SIG-M5 (cell line): Measurements from ENCODE around the gene CCDC192.

Experiments
- DNase-seq: peaks from one replicate; lab custom pipeline; 2025; lab: John Stamatoyannopoulos, UW

Gene CCDC192

DNA sequence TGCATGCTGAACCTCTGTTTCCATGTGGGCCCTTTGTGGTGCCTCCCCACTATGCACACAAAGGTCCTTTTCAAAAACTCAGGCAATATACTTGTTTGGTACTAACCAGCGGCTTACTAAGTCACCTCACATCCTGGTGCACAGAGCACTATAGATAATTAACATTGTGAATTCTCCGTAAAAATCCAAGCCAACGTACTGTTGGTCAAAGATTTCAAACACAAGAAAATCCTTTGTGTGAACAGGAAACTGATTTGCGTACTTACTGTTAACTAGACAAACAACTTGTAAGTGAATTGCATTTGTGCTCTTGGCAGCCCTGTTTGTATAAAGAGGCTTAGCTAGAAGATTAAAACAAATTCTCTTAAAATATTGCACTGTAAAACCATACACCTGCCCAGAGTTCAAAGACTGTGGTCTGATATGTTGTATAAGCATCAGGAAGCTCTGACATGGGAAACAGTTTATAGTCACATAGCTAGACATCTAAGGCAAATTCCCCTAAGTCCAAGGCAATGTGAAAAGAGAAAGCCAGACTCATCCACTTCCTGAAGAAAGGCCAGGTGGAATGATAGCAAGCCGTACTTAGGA lies 255.3 kb downstream of the CCDC192 start:
- DNase-seq = no peak

DNA sequence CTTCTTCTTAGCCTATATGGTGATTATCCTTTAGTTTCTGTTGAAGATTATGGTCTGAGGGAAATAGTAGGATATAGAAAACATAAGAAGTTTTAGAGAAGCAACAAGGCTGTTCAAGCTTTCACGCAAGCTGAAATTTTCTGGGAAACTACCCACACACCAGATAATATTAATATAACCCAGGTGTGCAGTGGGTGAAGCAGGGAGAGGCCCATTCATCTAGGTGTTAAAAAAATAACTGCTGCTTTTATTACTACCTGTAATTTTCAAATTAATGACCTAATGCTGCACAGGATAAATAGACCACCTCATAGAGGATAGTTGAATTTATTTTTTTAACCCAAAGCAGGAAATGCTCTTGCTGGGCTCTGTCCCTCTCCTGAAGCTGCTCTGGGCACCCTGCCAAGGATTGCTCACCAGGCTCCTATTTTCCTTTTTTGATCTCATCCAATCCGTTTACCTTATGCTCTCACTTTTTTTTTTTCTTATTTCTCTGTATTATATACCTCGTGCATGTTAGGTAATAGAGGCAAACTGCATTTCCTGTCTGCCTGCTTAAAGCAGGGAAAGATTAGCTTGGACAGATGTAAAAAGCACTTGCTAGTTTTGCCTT lies 256.1 kb downstream of the CCDC192 start:
- DNase-seq = no peak

DNA sequence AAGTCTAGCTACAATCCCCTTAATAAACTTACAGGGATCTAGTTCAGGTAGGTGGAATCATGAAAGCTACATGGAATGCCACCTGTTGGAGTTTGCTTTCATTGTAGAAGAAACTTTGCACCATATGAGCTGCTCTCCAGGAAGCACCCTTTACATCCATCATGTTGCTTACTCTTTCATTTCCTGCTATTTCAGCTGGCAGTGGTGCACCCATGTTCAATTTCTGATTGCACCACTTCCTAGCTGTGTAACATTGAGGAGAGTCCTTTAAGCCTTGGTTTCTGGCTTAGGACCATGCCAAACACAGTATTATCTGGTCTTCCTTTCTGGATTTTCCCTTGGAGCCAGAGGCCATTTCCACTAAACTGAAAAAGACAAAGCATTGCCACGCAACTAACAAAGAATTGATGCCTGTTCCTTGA lies 257.1 kb downstream of the CCDC192 start:
- no peak for DNase-seq

DNA sequence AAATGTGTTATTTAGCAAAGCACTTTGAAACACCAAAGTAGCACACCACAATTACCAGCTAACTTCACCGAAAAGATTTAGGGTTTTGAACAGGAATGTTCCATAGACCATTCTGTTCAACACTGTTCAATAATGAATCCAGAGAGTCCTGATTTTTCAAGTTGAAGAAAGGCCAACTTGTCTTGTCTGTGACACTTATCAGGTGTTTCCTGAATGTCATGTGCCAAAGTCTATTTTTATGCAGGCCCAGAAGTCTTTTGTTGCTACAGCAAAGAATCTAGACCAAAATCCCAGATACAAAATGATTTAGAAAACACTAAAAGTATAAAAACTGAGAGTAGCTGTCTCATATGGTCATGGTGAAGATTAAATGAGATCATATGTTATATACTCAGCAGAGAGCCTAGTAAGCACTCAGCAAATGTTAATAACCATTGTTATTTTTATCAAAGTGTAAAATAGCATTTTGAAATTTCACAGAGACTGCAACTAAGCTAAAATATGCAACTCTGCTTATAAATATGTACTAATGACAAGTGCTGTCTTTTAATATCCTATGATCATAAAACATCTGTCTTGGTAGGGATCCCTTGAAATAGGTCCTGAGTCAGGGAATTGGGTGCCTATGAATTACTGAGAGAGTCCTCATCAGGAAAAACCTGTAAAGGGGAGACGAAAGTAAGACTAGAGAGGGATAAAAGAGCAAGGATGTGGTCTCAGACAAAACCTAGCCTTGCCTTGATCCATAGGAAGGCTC lies 258.0 kb downstream of the CCDC192 start:
- DNase-seq = no peak

DNA sequence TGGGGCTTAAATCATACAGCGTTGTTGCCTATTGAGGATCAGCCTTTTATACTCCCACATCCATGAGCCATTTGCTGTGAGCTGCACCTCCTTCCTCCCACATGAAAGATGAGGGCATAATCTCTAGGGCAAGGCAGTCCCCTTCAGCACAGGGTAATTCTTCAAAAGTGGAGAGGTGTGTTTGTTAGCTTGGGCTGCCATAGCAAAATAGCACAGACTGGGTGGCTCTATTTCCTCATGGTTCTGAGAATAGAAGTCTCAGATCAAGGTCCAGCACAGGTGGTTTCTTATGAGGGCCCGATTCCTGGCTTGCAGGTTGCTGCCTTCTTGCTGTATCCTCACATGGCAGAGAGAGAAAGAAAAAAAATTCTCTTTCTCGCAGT lies 258.6 kb downstream of the CCDC192 start:
- no peak for DNase-seq

DNA sequence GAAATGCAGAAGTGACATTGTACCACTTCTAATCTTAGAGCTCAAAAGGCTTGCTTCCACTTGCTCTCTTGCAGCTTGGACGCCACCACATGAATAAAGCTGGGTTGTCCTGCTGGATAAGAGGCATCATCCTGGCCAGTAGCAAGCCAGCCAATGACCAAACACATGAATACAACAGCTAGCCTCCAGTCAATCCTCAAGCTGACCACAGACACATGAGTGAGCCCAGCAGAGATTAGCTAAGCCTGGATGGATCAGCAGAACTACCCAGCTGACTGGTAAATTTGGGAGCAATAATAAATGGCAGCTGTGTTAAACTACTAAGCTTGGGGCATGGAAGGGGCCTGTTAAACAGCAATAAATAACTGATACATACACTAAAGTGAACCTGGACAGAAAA lies 259.3 kb downstream of the CCDC192 start:
- no peak for DNase-seq

DNA sequence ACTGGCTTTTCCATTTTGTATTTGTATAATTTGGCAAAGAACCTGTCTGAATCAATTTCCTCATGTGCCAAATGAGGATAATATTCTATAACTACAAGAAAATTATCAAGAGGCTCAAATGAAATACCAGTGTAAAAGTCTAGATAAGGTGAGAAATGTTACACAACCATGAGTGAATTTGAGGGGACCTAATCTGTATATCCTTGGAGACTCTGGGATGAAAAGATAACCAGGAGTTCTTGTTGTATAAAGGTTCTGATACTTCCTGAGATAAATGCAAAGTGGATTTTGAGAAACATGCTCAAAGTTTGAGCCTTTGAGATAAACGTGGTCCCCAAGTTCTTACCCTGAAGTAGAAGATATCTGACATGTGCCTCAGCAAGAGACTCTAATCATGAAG lies 260.0 kb downstream of the CCDC192 start:
- DNase-seq = no peak

DNA sequence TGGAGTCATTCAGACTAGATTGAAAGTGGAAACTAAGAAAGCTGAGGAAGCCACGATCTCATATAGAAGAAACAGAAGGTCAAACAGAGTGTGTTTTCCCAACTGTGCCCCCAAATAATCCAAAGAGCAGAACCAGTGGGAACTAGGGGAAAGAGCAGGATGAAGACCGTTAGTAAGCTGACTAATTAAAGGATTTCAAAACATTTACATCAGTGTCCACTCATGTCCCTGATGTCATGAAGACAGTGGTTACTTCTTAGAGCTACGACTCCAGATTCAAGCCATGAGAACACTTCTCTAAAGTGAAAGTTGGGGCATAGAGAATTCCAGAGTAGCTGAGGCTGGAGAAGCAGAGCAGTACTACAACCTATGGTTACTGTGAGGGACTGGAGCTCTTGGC lies 260.7 kb downstream of the CCDC192 start:
- DNase-seq = no peak

DNA sequence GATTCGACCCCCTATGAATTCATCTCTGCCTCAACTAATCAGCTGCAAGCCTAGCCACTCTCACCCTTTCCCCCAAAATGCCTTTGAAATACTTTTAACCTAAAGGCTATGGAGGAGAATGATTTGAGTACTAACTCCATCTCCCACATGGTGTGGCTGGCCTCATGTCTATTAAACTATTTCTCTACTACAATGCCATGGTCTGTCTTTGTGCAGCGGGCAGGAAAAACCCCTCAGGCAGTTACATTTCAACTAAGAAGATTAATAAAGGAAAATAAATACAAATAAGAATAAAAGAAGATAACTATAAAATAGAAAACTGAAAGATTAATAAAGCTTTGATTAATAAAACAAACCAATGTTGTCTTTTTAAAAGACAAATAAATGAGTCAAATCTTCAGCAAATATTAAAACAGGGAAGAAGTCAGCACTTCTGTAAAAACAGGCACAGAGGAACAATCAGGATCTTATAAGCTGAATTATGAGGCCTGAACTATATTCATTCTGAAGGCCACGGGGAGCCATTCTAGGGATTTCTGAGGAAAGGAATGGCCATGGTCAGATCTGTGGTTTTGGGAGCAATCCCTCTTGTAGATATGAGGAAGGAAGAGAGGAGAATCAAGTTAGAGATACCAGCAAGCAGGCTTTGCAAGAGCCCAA lies 264.3 kb downstream of the CCDC192 start:
- no peak for DNase-seq

DNA sequence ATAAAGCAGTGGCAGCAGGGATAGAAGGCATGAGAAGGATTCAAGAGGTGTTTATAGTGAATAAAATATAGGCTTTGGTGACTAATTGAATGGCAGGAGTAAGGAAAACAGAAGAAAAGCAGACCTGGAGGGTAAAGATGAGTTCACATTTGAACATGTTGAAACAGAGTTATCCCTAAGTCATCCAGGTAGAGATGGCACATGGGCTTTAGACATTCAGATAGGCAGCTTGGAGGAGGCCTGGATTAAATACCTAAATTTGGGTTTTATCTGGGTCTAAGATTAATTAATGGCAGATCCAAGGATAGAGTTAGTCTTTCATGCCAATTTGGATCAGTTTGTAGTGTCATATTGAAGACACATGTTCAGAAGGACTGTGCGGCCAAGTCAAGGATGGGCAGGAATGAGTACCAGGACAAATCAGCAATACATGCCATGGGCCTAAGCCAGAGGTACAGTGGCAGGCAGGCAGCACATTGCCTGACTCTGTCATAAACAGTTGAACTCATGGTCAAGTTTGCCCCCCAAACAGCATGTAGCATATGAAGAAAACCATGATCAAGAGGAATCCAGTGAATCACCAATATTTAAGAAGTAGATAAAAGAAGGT lies 264.9 kb downstream of the CCDC192 start:
- no peak for DNase-seq

DNA sequence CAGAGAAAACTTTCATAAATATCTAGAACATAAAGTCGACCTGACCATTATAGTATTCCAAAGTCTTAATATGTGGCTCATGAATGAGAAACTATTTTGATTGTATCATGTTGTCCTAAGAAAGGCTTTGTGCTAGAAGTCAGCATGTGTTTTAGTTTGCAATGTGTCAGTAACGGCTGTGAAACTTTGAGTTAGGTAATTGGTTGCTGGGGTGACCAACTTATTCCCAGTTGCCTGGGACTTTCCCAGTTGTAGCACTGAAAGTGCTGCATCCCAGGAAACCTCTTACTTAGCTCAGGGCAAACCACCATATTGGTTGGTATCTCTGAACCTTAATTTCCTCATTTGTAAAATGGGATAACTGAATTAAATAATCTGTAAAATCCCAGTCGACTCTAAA lies 265.8 kb downstream of the CCDC192 start:
- no peak for DNase-seq

DNA sequence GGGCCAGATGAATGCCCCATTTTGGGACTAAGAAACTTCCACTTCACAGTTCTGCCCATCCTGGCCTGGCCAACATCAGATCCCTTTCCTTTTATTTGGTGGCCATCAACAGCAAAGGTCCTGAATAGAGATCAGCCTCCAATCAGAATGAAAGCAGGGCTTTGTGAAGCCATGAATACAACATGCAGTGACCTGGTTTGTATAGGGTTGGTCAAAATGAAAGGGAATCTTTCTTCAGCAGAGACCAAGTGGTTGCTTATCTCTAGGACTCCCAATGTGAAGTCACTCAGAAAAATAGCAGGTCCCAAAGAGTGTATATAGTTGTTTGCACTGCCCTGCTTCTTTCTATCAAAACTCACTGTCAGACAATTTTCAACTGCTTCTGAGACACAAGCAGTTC lies 266.5 kb downstream of the CCDC192 start:
- DNase-seq = no peak

DNA sequence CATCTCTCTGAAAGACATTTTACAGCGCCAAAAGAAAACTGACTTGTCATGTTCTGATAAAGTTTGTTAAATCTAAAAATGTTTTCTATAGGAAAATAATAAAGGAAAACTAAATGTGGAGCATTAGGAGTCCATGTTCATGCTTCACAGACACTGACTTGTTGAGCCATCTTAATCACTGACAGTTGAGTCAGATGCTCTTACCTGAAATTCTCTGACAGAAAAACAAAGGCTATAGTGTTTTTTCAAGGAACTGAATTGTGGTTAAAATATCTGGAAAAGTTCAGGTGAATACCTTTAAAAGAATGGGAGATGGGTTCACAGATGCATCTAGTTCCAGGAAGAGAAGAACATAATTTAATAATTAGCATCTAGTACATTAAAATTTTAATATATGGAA lies 266.9 kb downstream of the CCDC192 start:
- DNase-seq = no peak

DNA sequence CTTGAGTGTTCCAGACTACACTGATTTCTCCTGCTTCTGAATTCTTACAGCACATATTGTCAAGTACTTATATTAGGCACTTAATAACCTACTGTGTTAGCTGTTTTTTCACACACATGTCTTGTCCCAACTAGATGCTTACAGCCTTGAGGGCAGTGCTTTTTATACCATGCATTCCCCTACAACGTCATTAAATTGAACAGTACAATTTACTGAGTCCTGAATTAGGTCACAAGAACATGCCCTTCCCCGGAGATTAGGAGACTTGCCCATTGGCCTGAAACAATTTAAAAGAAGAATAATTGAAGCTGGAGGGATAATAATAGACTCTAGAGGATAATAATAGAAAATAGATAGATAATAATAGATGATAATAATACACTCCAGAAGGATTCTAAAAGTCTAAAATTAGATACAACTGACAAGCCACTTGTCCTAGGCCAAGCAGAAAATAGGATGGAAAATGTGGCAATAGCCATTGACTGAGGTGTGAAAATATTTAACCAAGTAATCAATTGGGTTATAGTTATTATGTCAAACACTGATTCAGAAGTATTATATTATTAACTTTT lies 267.7 kb downstream of the CCDC192 start:
- DNase-seq = no peak

DNA sequence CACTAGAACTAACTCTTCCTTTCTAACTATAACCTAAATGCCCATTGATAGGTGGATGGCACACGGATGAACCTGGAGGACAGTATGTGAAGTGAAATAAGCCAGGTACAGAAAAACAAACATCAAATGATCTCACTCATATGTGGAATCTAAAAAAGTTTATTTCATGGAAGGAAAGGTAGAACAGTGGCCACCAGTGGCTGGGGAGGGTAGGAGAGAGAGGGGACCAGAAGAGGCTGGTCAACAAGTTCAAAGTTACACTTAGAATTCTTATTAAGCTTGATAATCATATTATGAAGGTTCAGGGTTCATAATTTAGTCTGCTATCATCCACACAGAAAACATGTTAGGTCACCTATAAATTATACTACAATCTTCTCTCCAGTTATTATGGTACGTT lies 272.8 kb downstream of the CCDC192 start:
- no peak for DNase-seq

DNA sequence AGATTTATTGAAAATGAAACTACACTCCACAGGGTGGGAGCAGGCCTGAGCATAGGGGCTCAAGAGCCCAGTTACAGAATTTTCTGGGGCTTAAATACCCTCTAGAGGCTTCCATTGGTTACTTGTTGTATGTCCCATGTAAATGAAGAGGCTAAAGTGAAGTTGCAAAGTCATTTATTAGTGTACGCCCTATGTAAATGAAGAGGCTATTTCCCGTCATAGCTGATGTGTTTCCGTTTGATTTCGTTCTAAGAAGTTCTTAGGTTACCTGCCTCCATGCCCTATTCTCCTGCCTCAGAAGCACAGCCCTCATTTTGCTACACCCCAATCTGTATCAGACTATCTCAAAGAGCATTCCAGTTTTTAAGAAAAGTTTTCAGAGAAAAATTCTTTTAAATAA lies 273.3 kb downstream of the CCDC192 start:
- no peak for DNase-seq

DNA sequence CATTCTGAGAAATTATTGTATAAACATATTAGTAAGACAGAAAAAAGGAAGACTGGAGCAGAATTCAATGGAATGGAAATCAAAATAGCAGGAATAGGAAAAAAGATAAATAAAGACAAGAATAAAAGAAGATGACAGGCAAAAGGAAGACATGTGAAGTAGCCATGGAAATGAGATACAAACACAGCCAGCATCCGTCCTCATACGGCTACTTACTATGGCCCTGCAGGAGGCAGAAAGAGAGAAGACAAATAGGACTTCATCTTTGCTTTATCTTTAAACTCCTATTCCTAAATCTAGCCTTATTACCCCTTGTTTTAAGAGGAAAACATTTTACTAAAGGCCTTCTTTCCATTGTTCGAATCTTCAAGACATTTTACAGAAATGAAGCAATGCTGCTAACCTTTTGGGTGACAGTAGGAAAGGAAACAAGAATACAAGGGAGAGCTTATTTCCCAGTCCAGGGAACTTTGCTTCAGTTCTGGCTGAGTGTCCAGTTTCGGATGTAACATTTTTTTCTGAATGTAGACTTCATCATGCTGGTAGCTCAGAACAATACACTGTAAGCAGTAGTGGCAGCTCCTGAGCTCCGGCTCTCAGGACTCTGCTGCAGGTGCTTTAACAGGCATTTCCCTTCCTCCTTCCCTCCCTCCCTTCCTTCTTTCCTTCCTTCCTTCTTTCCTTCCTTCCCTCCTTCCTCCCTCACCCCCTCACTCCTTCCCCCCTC lies 274.0 kb downstream of the CCDC192 start:
- DNase-seq = no peak

DNA sequence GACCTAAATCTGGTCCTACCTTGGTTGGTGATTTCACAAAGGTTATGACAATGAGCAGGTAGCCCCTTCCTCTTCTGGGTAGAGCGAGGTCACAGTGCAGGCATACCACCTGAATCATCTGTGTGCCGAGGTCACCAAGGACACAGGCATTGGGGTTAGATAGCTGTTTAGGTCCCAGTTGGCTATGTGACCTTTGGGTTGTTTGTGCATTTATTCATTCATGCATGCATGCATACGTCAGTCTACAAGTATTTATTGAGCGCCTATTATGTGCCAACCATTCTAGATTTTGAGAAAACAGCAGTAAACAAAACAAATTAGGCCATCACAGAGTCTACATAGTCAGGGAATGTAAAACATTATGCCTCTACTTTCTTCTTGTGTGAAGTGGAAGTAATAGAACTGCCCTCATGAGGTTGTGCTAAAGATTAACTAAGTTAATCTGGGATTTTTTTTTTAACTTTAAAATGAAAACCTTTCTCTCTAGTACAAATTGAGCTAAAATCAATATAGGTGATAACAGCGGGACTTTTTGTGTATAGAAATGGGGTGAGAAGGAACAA lies 275.6 kb downstream of the CCDC192 start:
- DNase-seq = no peak

DNA sequence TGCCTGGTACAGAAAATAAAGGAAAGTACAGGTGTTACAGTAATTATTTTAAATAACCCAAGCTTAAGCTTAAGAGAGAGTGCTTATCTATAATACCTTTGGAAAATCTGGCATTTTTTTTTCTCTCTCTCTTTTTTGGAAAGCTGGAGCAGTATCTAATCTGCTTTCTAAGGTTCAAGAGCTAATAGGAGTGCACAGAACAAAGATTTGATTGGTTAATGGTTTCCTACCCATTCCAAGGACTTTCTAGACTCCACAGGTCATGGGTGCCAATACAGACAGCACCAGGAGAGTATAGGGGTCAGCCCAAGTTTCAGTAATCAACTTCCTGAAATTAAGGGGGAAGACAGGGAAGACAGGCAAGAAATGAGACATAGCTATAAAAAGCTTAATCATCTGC lies 276.3 kb downstream of the CCDC192 start:
- DNase-seq = no peak

DNA sequence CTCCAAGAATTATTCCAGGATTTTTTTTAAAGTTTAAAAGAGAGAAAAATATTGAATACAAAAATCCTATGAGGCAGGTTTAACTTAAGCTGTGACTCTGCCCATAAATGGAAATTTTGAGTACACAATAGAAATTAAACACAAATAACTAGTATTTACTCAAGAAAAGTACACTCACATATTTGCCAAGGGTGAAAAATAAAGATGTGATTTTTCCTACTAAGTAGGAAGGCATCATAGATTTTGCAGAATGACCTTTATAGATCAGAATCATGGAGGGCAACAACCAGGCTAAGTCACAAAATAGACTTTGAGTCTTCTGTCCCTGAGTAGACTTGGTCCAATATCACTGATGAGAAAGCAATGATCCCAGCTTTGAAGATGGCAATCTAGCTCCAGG lies 277.7 kb downstream of the CCDC192 start:
- no peak for DNase-seq

DNA sequence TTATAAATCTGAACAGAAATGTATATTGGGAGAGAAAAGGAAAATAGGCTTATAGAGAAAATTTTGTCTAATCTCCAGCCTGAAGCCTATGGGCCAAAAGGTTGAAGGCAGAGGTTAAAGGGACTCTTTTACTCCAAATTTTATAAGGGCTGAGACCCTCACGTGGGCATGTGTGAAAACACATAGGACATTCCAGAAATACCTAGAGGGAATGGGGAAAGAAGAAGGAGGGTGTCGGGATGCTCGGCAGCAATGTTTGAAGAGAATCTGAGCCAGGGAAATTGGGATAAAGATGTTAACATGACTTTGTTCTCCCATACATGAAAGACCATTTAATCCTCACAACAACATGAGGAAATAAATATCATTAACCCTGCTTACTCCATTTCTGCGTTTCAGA lies 278.3 kb downstream of the CCDC192 start:
- DNase-seq = no peak
